ENCODE measurements around the gene GNA14.

DNA sequence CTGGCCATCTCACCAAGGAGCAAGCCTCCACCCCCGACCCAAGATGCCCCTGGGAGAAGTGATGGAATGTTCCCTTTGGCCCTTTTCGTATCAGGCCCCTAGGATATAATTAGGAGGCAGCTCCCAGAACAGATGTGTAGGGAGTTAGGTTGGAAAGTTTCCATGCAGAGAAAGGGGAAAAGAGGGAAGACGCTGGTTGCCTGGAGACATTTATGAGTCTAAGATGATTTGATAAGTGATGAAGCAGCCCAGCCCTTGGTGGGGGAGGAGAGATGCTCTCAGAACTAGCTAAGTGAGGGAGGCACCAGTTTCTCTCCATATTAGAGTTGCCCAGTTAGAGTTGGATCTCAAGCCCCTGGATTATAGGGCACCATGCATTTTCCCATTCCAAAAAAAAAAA, 137.5 kb downstream of the GNA14 start:
- TF ChIP-seq, protein P1, sequence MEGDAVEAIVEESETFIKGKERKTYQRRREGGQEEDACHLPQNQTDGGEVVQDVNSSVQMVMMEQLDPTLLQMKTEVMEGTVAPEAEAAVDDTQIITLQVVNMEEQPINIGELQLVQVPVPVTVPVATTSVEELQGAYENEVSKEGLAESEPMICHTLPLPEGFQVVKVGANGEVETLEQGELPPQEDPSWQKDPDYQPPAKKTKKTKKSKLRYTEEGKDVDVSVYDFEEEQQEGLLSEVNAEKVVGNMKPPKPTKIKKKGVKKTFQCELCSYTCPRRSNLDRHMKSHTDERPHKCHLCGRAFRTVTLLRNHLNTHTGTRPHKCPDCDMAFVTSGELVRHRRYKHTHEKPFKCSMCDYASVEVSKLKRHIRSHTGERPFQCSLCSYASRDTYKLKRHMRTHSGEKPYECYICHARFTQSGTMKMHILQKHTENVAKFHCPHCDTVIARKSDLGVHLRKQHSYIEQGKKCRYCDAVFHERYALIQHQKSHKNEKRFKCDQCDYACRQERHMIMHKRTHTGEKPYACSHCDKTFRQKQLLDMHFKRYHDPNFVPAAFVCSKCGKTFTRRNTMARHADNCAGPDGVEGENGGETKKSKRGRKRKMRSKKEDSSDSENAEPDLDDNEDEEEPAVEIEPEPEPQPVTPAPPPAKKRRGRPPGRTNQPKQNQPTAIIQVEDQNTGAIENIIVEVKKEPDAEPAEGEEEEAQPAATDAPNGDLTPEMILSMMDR (IDR thresholded peaks at IDR 0.05) = no peak
- no peak for TF ChIP-seq POLR2A (IDR thresholded peaks at IDR 0.05)
